ENCODE data around the gene DHPS. TPM values are rescaled to one million over a fixed set of nuclear protein-coding genes. Genes with fewer than 3 reads are reported as not detected.

Gene DHPS
- total and polyA plus RNA-seq, 2 of the 13 experiments (the other 11 are each of a cell fraction or from before 2014, with no cell fraction given), result 43.3 to 84.3 TPM

- TF ChIP-seq POLR2AphosphoS2 (IDR thresholded peaks at IDR 0.05; ENCODE audit: low read depth, low read length) (no peak), ZNF788 (CRISPR knock-in tag; IDR thresholded peaks at IDR 0.05; ENCODE audit: borderline replicate concordance) (no peak), EP300 (IDR thresholded peaks at IDR 0.05; ENCODE audit: low read depth in 2 of 2, low read length in 2 of 2) (no peak), EP300 (CRISPR knock-in tag; IDR thresholded peaks at IDR 0.05; ENCODE audit: borderline replicate concordance) (no peak), ZNF484 (CRISPR knock-in tag; IDR thresholded peaks at IDR 0.05; ENCODE audit: borderline replicate concordance, low read depth) (no peak), THRA (CRISPR knock-in tag; IDR thresholded peaks at IDR 0.05; ENCODE audit: borderline replicate concordance) (no peak), PRDM15 (CRISPR knock-in tag; IDR thresholded peaks at IDR 0.05) (no peak), CAMTA2 (CRISPR knock-in tag; IDR thresholded peaks at IDR 0.05; ENCODE audit: borderline replicate concordance) (0 out of 2 replicates have a peak, but pooled peaks have one; percentile 20), FOXO4 (CRISPR knock-in tag; conservative IDR thresholded peaks at IDR 0.05) (no peak), ZNF891 (CRISPR knock-in tag; IDR thresholded peaks at IDR 0.05) (no peak), BRCA1 (CRISPR knock-in tag; IDR thresholded peaks at IDR 0.05) (no peak), RXRA (CRISPR knock-in tag; IDR thresholded peaks at IDR 0.05) (peak; percentile 47; the same call in 1 of the 2 replicates), TERF1 (CRISPR knock-in tag; IDR thresholded peaks at IDR 0.05) (no peak), ZNF3 (CRISPR knock-in tag; IDR thresholded peaks at IDR 0.05) (no peak), ZNF263 (CRISPR knock-in tag; IDR thresholded peaks at IDR 0.05) (0 out of 2 replicates have a peak, but pooled peaks have one; percentile 26), SIN3A (IDR thresholded peaks at IDR 0.05; ENCODE audit: borderline replicate concordance, low read depth, low read length) (no peak), MYC (CRISPR knock-in tag; IDR thresholded peaks at IDR 0.05; ENCODE audit: borderline replicate concordance) (peak; percentile 62; the same call in 1 of the 2 replicates), ZNF281 (CRISPR knock-in tag; IDR thresholded peaks at IDR 0.05; ENCODE audit: borderline replicate concordance) (no peak), NCOA2 (CRISPR knock-in tag; IDR thresholded peaks at IDR 0.05) (no peak)
Observed at GRCh38 chr19:12639901-12640613, 41.6 kb downstream of the DHPS start (continued).
